Peyer's patch (tissue), 4 donors: ENCODE data around the gene IQCB1.

Experiments
- POLR2A ChIP-seq, 2 donors: fragments of 450-650 bp; IDR thresholded peaks; one replicate each; pipeline ENCODE4 v1.5.1; 2017; ENCODE audit warnings: antibody characterized with exemption in 2 of 2, mild to moderate bottlenecking in 2 of 2, moderate library complexity in 2 of 2
- TF ChIP-seq, protein P1 (sequence below), 6 experiments: fragments of 450-650 bp in 4 of 6; fragments of 200-600 bp in 2 of 6; sonication (generic) in 1 of 6; IDR thresholded peaks; one replicate each; pipeline ENCODE4 v1.5.1; 2017 to 2019; ENCODE audit warnings: antibody characterized with exemption in 6 of 6, mild to moderate bottlenecking in 3 of 6, moderate library complexity in 1 of 6

DNA sequence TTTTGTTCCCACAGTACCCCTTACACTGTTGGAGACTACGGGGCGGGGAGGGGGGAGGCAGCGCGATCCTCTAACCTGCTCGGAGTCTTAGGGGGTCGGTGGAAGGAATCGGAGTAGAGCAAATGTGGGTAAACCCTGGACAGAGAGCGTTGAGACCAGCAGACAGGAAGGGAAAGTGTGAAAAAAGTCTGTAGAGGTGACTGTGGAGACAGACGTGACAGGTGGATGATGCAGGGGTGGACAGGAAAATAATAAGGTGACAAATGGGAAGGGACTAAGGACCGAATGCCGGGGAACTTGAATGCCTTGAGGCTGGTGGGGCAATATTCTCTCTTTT lies 573 bp upstream of the IQCB1 start:
- TF ChIP-seq, protein P1, sequence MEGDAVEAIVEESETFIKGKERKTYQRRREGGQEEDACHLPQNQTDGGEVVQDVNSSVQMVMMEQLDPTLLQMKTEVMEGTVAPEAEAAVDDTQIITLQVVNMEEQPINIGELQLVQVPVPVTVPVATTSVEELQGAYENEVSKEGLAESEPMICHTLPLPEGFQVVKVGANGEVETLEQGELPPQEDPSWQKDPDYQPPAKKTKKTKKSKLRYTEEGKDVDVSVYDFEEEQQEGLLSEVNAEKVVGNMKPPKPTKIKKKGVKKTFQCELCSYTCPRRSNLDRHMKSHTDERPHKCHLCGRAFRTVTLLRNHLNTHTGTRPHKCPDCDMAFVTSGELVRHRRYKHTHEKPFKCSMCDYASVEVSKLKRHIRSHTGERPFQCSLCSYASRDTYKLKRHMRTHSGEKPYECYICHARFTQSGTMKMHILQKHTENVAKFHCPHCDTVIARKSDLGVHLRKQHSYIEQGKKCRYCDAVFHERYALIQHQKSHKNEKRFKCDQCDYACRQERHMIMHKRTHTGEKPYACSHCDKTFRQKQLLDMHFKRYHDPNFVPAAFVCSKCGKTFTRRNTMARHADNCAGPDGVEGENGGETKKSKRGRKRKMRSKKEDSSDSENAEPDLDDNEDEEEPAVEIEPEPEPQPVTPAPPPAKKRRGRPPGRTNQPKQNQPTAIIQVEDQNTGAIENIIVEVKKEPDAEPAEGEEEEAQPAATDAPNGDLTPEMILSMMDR (IDR thresholded peaks at IDR 0.05), result no peak
- no peak for TF ChIP-seq POLR2A (IDR thresholded peaks at IDR 0.05)
